LHCN-M2 (cell line): ENCODE results near the gene S100P. TPM values are rescaled to one million over a fixed set of nuclear protein-coding genes. Genes with fewer than 3 reads are reported as not detected.
"Not testable (repeated sequence)": the region's sequence is repeated elsewhere in the genome, so short reads cannot be mapped to it uniquely, and the experiment has no call there.

ENCODE experiments used
- DNase-seq: peaks from one replicate; pipeline ENCODE4 v3.0.0-alpha.2; 2012; ENCODE audit warnings: low read depth
- total RNA-seq: library from RNA; depleted of rRNA; stranded (reverse); fragments of >200 nt; gene quantifications from 2 replicates; pipeline ENCODE4 v1.2.3, GENCODE V29; 2014

S100P gene
- total RNA-seq, 1 experiment from 2014 or later, result not detected

- DNase-seq, result not testable (repeated sequence)
Observed at GRCh38 chr4:6673191-6673659, 20.5 kb upstream of the S100P start.

- peak; percentile 91 for DNase-seq
Observed at GRCh38 chr4:6673660-6674499, 19.8 kb upstream of the S100P start.

GRCh38 chr4:6674500-6675149 lies 19.1 kb upstream of the S100P start:
- peak; percentile 21 for DNase-seq

GRCh38 chr4:6676722-6677558 lies 16.7 kb upstream of the S100P start:
- no peak for DNase-seq

GRCh38 chr4:6680372-6681034 lies 13.2 kb upstream of the S100P start:
- DNase-seq, result no peak

GRCh38 chr4:6681191-6681590 lies 12.5 kb upstream of the S100P start:
- DNase-seq, result no peak

- no peak for DNase-seq
Observed at GRCh38 chr4:6682862-6683590, 10.7 kb upstream of the S100P start.

GRCh38 chr4:6684656-6685055 lies 9.0 kb upstream of the S100P start:
- no peak for DNase-seq

- no peak for DNase-seq
Observed at GRCh38 chr4:6686104-6686787, 7.4 kb upstream of the S100P start.

GRCh38 chr4:6687947-6688878 lies 5.5 kb upstream of the S100P start:
- no peak for DNase-seq

- DNase-seq, result peak; percentile 93
Observed at GRCh38 chr4:6688879-6689505, 4.7 kb upstream of the S100P start.

- no peak for DNase-seq
Observed at GRCh38 chr4:6689506-6689960, 4.1 kb upstream of the S100P start.

- DNase-seq, result no peak
Observed at GRCh38 chr4:6692379-6692778, 1.3 kb upstream of the S100P start.

GRCh38 chr4:6692806-6693205 lies 872 bp upstream of the S100P start:
- peak; percentile 25 for DNase-seq

GRCh38 chr4:6694177-6694901 lies 661 bp downstream of the S100P start:
- DNase-seq, result no peak

- DNase-seq, result no peak
Observed at GRCh38 chr4:6695660-6696610, 2.3 kb downstream of the S100P start.

- DNase-seq, result no peak
Observed at GRCh38 chr4:6696611-6697010, 2.9 kb downstream of the S100P start.
